Fibroblast of mammary gland (primary cell): ENCODE results near the gene CST5.
"Not testable (repeated sequence)": the region's sequence is repeated elsewhere in the genome, so short reads cannot be mapped to it uniquely, and the experiment has no call there.

Experiments
- DNase-seq: peaks from one replicate; pipeline ENCODE4 v3.0.0-alpha.2; 2010; ENCODE audit warnings: low read depth
- H3K4me3 ChIP-seq: 2 replicates; pipeline ENCODE4 v1.5.1; 2011; ENCODE audit warnings: low read depth, mild to moderate bottlenecking, low read length, moderate library complexity; ENCODE audit not compliant: control insufficient read depth
- CTCF ChIP-seq: conservative IDR thresholded peaks from 2 replicates; pipeline ENCODE4 v1.5.1; 2011; ENCODE audit warnings: low read depth, low read length, inconsistent platforms; ENCODE audit not compliant: control insufficient read depth, insufficient read depth

Gene CST5

GRCh38 chr20:23879811-23880374 is 345 bp upstream of the CST5 start:
- DNase-seq: no peak
- no peak overlapping the region for H3K4me3 ChIP-seq
- TF ChIP-seq CTCF: no peak

- DNase-seq: no peak
- H3K4me3 ChIP-seq: no peak overlapping the region
- no peak for TF ChIP-seq CTCF
Observed at GRCh38 chr20:23878787-23879186, 761 bp downstream of the CST5 start.

- not testable (repeated sequence) for H3K4me3 ChIP-seq, DNase-seq
Observed at GRCh38 chr20:23878016-23878542, 1.5 kb downstream of the CST5 start.

- DNase-seq: no peak
- no peak overlapping the region for H3K4me3 ChIP-seq
- TF ChIP-seq CTCF: no peak
Observed at GRCh38 chr20:23877524-23877923, 2.0 kb downstream of the CST5 start.

GRCh38 chr20:23875606-23876237 is 3.8 kb downstream of the CST5 start:
- no peak overlapping the region for H3K4me3 ChIP-seq
- DNase-seq: no peak
- no peak for TF ChIP-seq CTCF

GRCh38 chr20:23874747-23875146 is 4.8 kb downstream of the CST5 start:
- no peak overlapping the region for H3K4me3 ChIP-seq
- TF ChIP-seq CTCF: no peak
- peak; percentile 25 for DNase-seq

- no peak overlapping the region for H3K4me3 ChIP-seq
- DNase-seq: no peak
- no peak for TF ChIP-seq CTCF
Observed at GRCh38 chr20:23873370-23874015, 6.1 kb downstream of the CST5 start.
